GM18526 (cell line): ENCODE measurements around the gene BRINP1.

Source experiments
- POLR2A ChIP-seq: IDR thresholded peaks from 3 replicates; pipeline ENCODE4 v1.6.1; 2011; ENCODE audit not compliant: insufficient read length; ENCODE audit errors: extremely low read depth

BRINP1 gene

GRCh38 chr9:119310741-119311140, 58.5 kb downstream of the BRINP1 start:
- TF ChIP-seq POLR2A, result no peak

GRCh38 chr9:119307471-119307870, 61.8 kb downstream of the BRINP1 start:
- TF ChIP-seq POLR2A, result no peak

GRCh38 chr9:119304555-119304954, 64.7 kb downstream of the BRINP1 start:
- no peak for TF ChIP-seq POLR2A

- TF ChIP-seq POLR2A, result no peak
Observed at GRCh38 chr9:119302988-119303698, 66.1 kb downstream of the BRINP1 start.

GRCh38 chr9:119298076-119298853, 71.0 kb downstream of the BRINP1 start:
- TF ChIP-seq POLR2A, result no peak

- no peak for TF ChIP-seq POLR2A
Observed at GRCh38 chr9:119291554-119291953, 77.7 kb downstream of the BRINP1 start.

GRCh38 chr9:119289740-119290433, 79.3 kb downstream of the BRINP1 start:
- no peak for TF ChIP-seq POLR2A

GRCh38 chr9:119284587-119285337, 84.5 kb downstream of the BRINP1 start:
- no peak for TF ChIP-seq POLR2A

- no peak for TF ChIP-seq POLR2A
Observed at GRCh38 chr9:119284118-119284517, 85.1 kb downstream of the BRINP1 start.

GRCh38 chr9:119283078-119283794, 86.0 kb downstream of the BRINP1 start:
- TF ChIP-seq POLR2A, result no peak

- no peak for TF ChIP-seq POLR2A
Observed at GRCh38 chr9:119282476-119283077, 86.7 kb downstream of the BRINP1 start.

- TF ChIP-seq POLR2A, result no peak
Observed at GRCh38 chr9:119280740-119281485, 88.3 kb downstream of the BRINP1 start.

- TF ChIP-seq POLR2A, result no peak
Observed at GRCh38 chr9:119278171-119278570, 91.1 kb downstream of the BRINP1 start.
